GM18505 (cell line): ENCODE results near the gene TRIM34.
"Not testable (repeated sequence)": the region's sequence is repeated elsewhere in the genome, so short reads cannot be mapped to it uniquely, and the experiment has no call there.

Experiments used
- ATAC-seq: cut with Tn5 transposase; IDR thresholded peaks from one replicate; pipeline ENCODE4 v1.9.1; 2021; ENCODE audit not compliant: unreplicated experiment
- POLR2A ChIP-seq: IDR thresholded peaks from 4 replicates; pipeline ENCODE4 v1.6.1; 2011; ENCODE audit warnings: borderline replicate concordance; ENCODE audit not compliant: insufficient read depth, insufficient read length; ENCODE audit errors: extremely low read depth

The TRIM34 gene

GRCh38 chr11:5624489-5625279 is at the start of gene TRIM34:
TSS of gene TRIM34 (plus strand) at chr11:5625001. CDS start at chr11:5632332, 7,331 bp downstream.
- ATAC-seq = peak; percentile 96
- TF ChIP-seq POLR2A = peak; percentile 78

- ATAC-seq = no peak
- TF ChIP-seq POLR2A = no peak
Observed at GRCh38 chr11:5575152-5575551, 49.6 kb upstream of the TRIM34 start.

- ATAC-seq = no peak
- TF ChIP-seq POLR2A = no peak
Observed at GRCh38 chr11:5577101-5577500, 47.7 kb upstream of the TRIM34 start.

GRCh38 chr11:5580577-5580976 is 44.2 kb upstream of the TRIM34 start, which contains the start of gene OR52B6:
TSS of gene OR52B6 (plus strand) at chr11:5580877. CDS start at chr11:5580877, 0 bp downstream.
- no peak for ATAC-seq

GRCh38 chr11:5581014-5581413 is 43.8 kb upstream of the TRIM34 start:
- ATAC-seq = no peak
- no peak for TF ChIP-seq POLR2A

More at GRCh38 chr11:5580577-5580976, 44.2 kb upstream of the TRIM34 start, which contains the start of gene OR52B6:
- TF ChIP-seq POLR2A = no peak

- ATAC-seq = not testable (repeated sequence)
Observed at GRCh38 chr11:5584458-5584857, 40.3 kb upstream of the TRIM34 start.

- not testable (repeated sequence) for ATAC-seq
Observed at GRCh38 chr11:5589906-5590305, 34.9 kb upstream of the TRIM34 start.

- ATAC-seq = no peak
- no peak for TF ChIP-seq POLR2A
Observed at GRCh38 chr11:5591613-5592012, 33.2 kb upstream of the TRIM34 start.

- no peak for ATAC-seq
- no peak for TF ChIP-seq POLR2A
Observed at GRCh38 chr11:5592615-5593014, 32.2 kb upstream of the TRIM34 start.

GRCh38 chr11:5593146-5593545 is 31.7 kb upstream of the TRIM34 start:
- TF ChIP-seq POLR2A = no peak
- no peak for ATAC-seq

GRCh38 chr11:5596607-5597201 is 28.1 kb upstream of the TRIM34 start, which contains the start of gene TRIM6:
TSS of gene TRIM6 (plus strand) at chr11:5596637. CDS start at chr11:5596898, 261 bp downstream.
- TF ChIP-seq POLR2A = no peak
- peak; percentile 38 for ATAC-seq

GRCh38 chr11:5597953-5598352 is 26.8 kb upstream of the TRIM34 start:
- no peak for TF ChIP-seq POLR2A

GRCh38 chr11:5600374-5600851 is 24.4 kb upstream of the TRIM34 start:
- no peak for TF ChIP-seq POLR2A
- ATAC-seq = peak; percentile 77

More at GRCh38 chr11:5597953-5598352, 26.8 kb upstream of the TRIM34 start:
- no peak for ATAC-seq

GRCh38 chr11:5602791-5603190 is 22.0 kb upstream of the TRIM34 start:
- not testable (repeated sequence) for ATAC-seq
